Stimulated activated CD4-positive, alpha-beta T cell treated with anti-CD3 and anti-CD28 coated beads, Interleukin-15, amount 100 ng/mL, for 24 hours (primary cell): Measurements from ENCODE around the gene DBR1.

ENCODE experiments used
- DNase-seq: peaks from one replicate; pipeline ENCODE4 v3.0.0-alpha.2; 2020

DBR1 gene, protein sequence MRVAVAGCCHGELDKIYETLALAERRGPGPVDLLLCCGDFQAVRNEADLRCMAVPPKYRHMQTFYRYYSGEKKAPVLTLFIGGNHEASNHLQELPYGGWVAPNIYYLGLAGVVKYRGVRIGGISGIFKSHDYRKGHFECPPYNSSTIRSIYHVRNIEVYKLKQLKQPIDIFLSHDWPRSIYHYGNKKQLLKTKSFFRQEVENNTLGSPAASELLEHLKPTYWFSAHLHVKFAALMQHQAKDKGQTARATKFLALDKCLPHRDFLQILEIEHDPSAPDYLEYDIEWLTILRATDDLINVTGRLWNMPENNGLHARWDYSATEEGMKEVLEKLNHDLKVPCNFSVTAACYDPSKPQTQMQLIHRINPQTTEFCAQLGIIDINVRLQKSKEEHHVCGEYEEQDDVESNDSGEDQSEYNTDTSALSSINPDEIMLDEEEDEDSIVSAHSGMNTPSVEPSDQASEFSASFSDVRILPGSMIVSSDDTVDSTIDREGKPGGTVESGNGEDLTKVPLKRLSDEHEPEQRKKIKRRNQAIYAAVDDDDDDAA

GRCh38 chr3:138174421-138175131 lies at the start of gene DBR1:
Gene DBR1, minus strand, starts transcription at chr3:138174921. Its CDS starts 126 bp downstream, at chr3:138174795.
- peak; percentile 82 for DNase-seq

DNA sequence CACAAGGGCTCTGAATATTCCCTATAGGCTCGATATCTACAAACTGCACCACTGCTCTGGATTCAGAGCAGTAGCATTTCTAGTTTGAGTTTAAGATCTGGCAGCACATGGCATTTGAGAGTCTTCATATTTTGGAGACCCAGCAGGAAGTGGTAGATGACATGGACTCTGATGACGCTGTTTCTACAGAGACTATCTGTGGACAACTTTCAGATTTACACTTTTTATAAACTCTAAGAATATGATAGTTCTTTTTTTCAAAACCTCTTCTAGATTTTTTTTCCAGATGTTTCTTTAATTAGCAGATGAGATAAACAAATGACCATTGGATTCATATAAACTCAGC lies 48.2 kb upstream of the DBR1 start:
- no peak for DNase-seq

- no peak for DNase-seq
These were observed 47.6 kb upstream of the DBR1 start for GRCh38 chr3:138222131-138222941.

GRCh38 chr3:138220788-138221187 lies 46.1 kb upstream of the DBR1 start:
- no peak for DNase-seq

DNA sequence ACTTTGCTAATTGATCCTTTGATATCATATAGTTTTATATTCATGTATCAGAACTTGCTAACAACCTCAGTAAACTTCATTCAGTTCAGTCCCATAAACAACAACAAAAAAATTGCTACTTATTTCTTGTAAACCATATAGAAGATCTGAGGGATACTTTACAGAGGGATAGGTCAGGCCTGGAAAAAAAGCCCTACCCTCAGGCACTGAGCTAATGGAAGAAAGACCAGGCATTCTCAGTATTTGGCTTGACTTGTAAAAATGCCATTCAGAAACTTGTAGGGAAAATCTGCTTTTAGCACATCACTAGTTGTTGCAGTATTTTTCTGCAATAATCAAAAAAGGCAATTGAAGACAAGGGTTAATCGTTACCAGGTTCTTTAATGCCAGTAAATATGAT lies 45.5 kb upstream of the DBR1 start:
- DNase-seq = no peak

GRCh38 chr3:138219255-138219654 lies 44.5 kb upstream of the DBR1 start:
- peak; percentile 13 for DNase-seq

GRCh38 chr3:138213398-138214085 lies 38.8 kb upstream of the DBR1 start:
- DNase-seq = no peak

- DNase-seq = no peak
These were observed 35.8 kb upstream of the DBR1 start for GRCh38 chr3:138210528-138210927.

GRCh38 chr3:138206196-138206595 lies 31.5 kb upstream of the DBR1 start:
- DNase-seq = no peak

- DNase-seq = no peak
These were observed 30.8 kb upstream of the DBR1 start for GRCh38 chr3:138205527-138205926.

GRCh38 chr3:138203938-138204337 lies 29.2 kb upstream of the DBR1 start:
- DNase-seq = no peak

DNA sequence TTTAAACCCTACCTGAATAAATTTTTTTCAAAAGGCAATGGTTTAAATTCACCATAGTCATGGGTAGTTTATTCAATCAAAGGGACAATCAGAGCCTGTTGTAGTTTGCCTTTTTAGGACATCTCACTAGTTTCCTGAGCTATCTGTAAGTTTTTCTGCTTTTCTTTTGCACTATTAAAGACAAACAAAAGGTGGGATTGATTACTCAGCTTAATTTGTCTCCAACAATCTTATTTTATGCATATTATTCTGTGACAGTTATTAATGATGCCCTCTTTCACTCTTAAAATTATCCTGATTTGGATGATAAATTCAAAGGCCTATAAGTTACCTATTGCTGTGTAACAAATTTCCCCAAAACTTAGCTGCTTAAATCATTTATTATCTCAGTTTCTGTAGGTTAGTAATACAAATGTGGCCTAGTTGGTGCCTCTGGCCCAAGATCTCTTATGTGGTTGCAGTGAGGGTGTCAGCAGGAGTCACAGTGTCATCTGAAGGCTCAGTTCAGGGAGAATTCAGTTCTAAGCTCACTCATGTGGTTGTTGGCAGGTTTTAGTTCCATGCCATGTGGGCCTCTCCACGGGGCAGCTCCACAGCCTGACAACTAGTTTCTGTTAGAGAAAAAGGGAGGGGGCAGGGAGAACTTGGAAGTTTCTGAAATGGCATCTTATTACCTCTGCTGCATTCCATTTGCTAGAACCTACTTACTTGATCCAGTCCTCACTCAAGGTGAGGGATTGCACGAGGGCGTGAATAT lies 28.4 kb upstream of the DBR1 start:
- peak; percentile 6 for DNase-seq

DNA sequence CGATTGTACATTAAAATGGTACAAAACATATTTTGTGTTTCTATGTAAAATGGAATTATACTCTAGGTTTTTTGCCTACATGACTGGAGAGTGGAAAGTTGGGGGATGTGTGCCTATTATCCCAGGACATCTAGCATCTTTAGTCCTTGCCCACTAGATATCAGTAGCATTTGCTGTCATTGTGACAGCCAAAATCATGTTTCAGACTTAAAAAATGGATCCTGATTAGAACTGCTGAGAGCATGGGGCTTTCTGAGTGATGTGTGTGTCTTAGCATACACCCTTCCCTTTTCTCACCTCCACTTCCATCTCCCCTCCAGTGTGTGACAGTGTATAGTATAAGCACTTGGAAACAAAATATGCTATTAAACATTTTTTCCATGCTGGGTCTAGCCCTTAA lies 25.7 kb upstream of the DBR1 start:
- DNase-seq = no peak

DNA sequence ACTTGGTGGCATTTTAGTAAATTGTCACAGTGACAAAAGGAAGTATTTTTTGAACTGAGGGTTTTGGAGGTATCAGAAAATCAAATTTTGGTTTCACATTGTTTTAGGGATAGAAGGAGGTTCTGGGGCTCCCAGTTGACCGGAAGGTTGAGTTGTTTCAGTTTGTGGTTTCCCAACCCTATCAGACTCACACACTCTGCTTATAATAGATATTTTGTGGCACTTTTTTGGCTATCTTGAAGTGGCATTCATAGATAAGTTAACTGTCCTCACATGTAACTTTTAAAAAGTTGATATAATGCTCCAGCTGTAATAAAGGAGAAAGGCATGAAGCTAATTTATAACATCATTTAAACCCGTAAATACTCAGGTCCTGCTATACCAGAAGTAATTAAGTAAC lies 25.1 kb upstream of the DBR1 start:
- DNase-seq = no peak

- DNase-seq = no peak
These were observed 22.8 kb upstream of the DBR1 start for GRCh38 chr3:138197524-138197923.

DNA sequence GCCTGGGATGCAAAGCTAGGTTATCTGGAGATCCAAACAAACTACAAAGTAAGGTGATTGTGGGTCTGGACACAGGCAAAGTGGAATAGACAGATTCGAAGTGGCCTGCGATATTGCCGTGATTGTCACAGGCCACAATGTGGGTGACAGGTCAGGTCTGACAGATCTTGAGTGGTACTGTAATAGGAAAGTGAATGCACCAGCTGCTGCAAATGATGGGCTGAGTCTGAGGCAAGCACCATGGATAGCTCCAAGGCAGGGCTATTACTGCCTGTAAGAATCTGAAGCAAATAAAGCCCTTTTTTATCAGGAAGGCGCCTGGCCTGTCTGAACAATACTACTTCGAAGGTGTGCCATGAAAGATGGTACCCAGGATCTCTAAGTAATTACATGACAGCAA lies 22.3 kb upstream of the DBR1 start:
- no peak for DNase-seq

- DNase-seq = no peak
These were observed 21.3 kb upstream of the DBR1 start for GRCh38 chr3:138196023-138196422.

DNA sequence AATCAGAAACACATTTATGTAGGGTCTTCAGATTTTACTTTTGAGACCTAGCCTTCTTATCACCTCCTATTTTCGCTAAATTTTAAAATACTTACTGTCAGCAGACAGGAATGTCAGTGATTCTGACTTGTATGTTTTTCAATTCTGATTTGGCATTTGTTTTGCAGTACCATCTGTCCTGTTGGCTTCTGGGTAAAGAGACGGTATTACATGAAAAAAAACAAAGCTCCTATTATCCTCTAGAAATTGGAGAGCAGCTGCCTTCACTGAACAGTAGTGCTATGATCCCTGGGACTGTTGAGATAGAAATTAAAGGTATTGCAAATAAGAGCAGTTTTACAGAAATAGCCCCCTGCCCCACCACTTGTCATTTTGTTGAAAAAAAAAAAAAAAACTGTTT lies 20.8 kb upstream of the DBR1 start:
- DNase-seq = no peak

DNA sequence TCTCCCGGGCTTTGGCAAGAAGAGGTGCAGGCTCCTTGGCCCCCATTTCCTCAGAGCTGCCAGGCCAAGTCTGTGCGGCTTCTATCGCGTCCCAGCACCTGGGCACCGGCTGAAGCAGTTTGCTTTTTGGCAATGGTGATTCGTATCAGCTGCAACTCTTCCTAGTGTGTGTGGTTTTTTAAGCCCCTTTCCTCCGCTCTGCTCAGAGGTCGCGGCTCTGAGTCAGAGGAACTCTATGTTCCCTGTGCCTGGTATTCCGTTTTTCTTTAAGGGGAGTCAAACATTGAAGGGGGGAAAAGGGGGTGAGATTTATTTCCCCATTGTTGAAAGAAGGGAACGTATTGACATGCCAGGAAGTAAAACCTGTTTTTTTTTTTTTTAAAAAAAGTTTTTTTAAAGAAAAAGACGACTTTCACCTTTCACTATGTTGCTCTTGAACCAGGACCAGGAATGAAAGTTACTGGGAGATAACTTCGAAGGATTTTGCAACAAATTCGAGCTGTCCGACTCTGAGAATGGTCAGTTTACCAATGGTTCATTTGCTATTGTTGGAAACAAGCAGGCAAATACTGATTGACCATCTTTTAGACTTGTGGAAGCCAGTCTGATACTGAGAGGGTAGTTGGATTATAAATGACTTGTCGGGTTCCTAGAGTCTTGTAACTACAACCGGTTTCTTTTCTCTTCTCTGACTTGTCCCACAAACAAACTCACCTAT lies 13.5 kb upstream of the DBR1 start:
- DNase-seq = peak; percentile 51

GRCh38 chr3:138187296-138188012 lies 12.7 kb upstream of the DBR1 start, which contains the start of gene ARMC8:
Gene ARMC8, plus strand, starts transcription at chr3:138187301. Its CDS starts 254 bp downstream, at chr3:138187555.
- DNase-seq = no peak
